Measurements from ENCODE around the gene NMD3. TPM values are rescaled to one million over a fixed set of nuclear protein-coding genes. Genes with fewer than 3 reads are reported as not detected.
A peak's percentile ranks its signal among the peaks of the same experiment; 100 is the strongest.

NMD3 gene
- total and polyA plus RNA-seq, 2 of the 13 experiments (the other 11 are each of a cell fraction or from before 2014, with no cell fraction given), result 44.2 to 55.2 TPM

DNA sequence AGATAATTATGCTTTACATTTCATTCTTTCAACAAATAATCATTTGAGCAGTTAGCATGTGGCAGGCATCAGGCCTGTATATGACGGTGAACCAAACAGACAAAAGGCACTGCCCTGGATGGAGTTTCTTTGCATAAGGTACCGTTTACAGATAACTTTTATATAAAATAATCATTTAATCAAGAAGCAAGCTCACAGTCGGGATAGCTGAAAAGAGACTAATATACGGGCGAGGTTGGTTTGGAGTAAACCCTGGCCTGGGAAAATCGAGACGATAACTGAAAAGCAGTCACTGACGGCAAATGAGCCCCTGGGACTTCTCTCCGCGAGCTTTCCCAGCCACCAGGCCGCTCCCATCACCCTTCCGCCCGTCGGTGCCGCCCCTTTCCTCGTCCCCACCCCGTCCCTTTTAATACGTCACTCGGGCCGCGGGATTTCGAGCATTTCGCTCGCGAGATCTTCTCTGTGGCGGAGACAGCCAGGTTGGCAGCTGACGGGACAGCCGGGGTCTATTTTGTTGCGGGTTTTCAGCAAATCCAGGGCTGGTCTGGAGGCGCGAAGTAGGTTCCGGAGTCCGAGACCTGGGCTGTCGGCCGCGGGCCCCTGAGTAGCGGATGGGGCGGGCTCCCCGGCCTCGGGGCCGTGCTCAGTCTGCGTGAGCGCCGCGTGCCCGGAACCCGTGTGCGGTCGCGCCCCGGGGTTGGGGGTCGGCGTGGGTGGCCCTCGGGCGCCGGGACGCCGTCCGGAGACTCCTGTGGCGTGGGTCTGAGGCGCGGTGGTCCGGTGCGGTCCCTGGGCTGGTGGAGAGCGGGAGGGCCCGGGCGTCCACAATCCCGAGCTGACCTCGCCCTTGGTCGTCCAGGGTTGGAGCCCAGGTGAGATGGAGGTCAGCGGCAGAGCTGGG lies at the start of gene NMD3 (continued):
- TF ChIP-seq, protein P1, sequence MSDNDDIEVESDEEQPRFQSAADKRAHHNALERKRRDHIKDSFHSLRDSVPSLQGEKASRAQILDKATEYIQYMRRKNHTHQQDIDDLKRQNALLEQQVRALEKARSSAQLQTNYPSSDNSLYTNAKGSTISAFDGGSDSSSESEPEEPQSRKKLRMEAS (IDR thresholded peaks at IDR 0.05), result no peak; the same call in 1 of the 2 replicates
- TF ChIP-seq SMAD3 (CRISPR knock-in tag; IDR thresholded peaks at IDR 0.05) (no peak), WIZ (CRISPR knock-in tag; IDR thresholded peaks at IDR 0.05) (no peak), KMT2B (CRISPR knock-in tag; IDR thresholded peaks at IDR 0.05) (peak; percentile 84), ZFX (CRISPR knock-in tag; IDR thresholded peaks at IDR 0.05; ENCODE audit: low read depth) (peak; percentile 94), SALL1 (CRISPR knock-in tag; IDR thresholded peaks at IDR 0.05) (peak; percentile 64), ZNF878 (CRISPR knock-in tag; IDR thresholded peaks at IDR 0.05) (no peak; the same call in 1 of the 2 replicates), KMT2A (CRISPR knock-in tag; IDR thresholded peaks at IDR 0.05) (peak; percentile 72), ZNF383 (CRISPR knock-in tag; IDR thresholded peaks at IDR 0.05; ENCODE audit: borderline replicate concordance) (peak; percentile 43; the same call in 1 of the 2 replicates), ZNF792 (CRISPR knock-in tag; IDR thresholded peaks at IDR 0.05) (peak; percentile 60; the same call in 1 of the 2 replicates), SPEN (CRISPR knock-in tag; IDR thresholded peaks at IDR 0.05; ENCODE audit: low read depth) (peak; percentile 75), PCBP1 (IDR thresholded peaks at IDR 0.05; ENCODE audit: borderline replicate concordance, low read depth, low read length) (no peak), RCOR2 (CRISPR knock-in tag; IDR thresholded peaks at IDR 0.05) (no peak), HOXA5 (CRISPR knock-in tag; IDR thresholded peaks at IDR 0.05) (no peak), ZFP37 (CRISPR knock-in tag; IDR thresholded peaks at IDR 0.05; ENCODE audit: borderline replicate concordance) (no peak), ISL2 (CRISPR knock-in tag; IDR thresholded peaks at IDR 0.05) (0 out of 2 replicates have a peak, but pooled peaks have one; percentile 56), ZNF282 (IDR thresholded peaks at IDR 0.05; ENCODE audit: partially characterized antibody) (no peak), ZNF660 (CRISPR knock-in tag; IDR thresholded peaks at IDR 0.05; ENCODE audit: borderline replicate concordance, low read depth) (no peak), ZNF781 (CRISPR knock-in tag; IDR thresholded peaks at IDR 0.05; ENCODE audit: borderline replicate concordance, not compliant biosample characterization) (no peak), ZNF260 (CRISPR knock-in tag; IDR thresholded peaks at IDR 0.05; ENCODE audit: borderline replicate concordance, low read depth) (no peak)
- TF ChIP-seq, protein P2, sequence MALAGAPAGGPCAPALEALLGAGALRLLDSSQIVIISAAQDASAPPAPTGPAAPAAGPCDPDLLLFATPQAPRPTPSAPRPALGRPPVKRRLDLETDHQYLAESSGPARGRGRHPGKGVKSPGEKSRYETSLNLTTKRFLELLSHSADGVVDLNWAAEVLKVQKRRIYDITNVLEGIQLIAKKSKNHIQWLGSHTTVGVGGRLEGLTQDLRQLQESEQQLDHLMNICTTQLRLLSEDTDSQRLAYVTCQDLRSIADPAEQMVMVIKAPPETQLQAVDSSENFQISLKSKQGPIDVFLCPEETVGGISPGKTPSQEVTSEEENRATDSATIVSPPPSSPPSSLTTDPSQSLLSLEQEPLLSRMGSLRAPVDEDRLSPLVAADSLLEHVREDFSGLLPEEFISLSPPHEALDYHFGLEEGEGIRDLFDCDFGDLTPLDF (CRISPR knock-in tag; IDR thresholded peaks at IDR 0.05), result no peak
- TF ChIP-seq, protein P3, sequence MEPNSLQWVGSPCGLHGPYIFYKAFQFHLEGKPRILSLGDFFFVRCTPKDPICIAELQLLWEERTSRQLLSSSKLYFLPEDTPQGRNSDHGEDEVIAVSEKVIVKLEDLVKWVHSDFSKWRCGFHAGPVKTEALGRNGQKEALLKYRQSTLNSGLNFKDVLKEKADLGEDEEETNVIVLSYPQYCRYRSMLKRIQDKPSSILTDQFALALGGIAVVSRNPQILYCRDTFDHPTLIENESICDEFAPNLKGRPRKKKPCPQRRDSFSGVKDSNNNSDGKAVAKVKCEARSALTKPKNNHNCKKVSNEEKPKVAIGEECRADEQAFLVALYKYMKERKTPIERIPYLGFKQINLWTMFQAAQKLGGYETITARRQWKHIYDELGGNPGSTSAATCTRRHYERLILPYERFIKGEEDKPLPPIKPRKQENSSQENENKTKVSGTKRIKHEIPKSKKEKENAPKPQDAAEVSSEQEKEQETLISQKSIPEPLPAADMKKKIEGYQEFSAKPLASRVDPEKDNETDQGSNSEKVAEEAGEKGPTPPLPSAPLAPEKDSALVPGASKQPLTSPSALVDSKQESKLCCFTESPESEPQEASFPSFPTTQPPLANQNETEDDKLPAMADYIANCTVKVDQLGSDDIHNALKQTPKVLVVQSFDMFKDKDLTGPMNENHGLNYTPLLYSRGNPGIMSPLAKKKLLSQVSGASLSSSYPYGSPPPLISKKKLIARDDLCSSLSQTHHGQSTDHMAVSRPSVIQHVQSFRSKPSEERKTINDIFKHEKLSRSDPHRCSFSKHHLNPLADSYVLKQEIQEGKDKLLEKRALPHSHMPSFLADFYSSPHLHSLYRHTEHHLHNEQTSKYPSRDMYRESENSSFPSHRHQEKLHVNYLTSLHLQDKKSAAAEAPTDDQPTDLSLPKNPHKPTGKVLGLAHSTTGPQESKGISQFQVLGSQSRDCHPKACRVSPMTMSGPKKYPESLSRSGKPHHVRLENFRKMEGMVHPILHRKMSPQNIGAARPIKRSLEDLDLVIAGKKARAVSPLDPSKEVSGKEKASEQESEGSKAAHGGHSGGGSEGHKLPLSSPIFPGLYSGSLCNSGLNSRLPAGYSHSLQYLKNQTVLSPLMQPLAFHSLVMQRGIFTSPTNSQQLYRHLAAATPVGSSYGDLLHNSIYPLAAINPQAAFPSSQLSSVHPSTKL (CRISPR knock-in tag; IDR thresholded peaks at IDR 0.05), result peak; percentile 59; the same call in 1 of the 2 replicates
